Stimulated activated CD4-positive, alpha-beta T cell treated with anti-CD3 and anti-CD28 coated beads, Interleukin-2, amount 100 ng/mL, for 4 hours (primary cell): ENCODE results near the gene SYNE3.

Experiments
- DNase-seq: peaks from one replicate; pipeline ENCODE4 v3.0.0-alpha.2; 2020; ENCODE audit warnings: low read depth

The SYNE3 gene

DNA sequence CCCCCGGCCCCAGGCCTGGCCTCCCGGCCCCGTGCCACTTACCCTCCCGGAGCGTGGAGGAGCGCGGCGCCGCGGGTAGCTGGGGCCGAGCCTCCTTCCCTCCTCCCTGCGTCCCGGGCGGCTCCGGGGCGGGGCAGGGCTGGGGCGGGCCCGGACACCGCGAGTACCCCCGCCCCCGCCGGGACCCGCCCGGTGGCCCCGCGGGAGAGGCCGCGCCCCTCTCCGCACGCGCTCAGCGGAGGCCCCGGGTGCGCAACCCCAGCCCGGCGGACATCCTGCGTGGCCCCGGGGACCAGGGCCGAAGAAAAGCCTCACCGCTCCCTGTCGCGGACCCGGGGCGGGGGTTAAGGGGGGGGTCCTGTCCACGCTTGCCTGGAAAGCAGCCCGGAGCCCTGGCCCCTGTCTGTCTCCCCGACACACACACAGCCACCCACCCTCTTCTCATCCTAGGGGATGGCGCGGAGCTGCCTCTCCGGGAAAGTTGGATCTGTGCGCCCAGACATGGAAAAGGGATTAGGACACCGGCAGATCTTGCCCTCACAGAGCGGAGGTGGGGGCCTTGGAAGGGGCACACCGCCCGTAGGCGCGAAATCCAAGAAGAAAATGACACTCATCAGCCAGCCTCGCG is at the start of gene SYNE3:
Gene SYNE3 (minus strand): TSS at position 97 of the 628 bp plus-strand sequence. CDS start 40,829 bp downstream, outside the sequence.
- DNase-seq, result no peak

DNA sequence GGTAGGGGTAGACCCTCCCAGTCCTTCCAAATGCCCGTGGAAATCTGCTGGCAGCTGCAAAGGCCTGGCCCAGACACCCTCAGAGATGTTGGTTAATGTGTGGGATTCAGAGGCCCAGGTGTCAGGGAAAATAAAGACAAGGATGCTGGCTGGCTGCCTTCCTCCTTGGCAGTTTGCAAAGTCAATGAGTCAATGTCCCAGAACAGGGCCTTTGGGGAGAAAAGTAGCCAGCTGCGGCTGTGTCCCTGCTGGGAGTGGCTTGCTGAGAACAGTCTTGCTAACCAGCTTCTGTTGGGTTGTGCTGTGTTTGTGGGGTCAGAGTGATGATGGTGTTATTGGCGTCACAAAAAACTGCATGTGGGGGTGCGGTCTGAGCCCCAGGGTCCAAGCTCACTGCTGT is 47.6 kb upstream of the SYNE3 start:
- DNase-seq, result no peak

- no peak for DNase-seq
These were observed 46.6 kb upstream of the SYNE3 start for GRCh38 chr14:95562892-95563685.

DNA sequence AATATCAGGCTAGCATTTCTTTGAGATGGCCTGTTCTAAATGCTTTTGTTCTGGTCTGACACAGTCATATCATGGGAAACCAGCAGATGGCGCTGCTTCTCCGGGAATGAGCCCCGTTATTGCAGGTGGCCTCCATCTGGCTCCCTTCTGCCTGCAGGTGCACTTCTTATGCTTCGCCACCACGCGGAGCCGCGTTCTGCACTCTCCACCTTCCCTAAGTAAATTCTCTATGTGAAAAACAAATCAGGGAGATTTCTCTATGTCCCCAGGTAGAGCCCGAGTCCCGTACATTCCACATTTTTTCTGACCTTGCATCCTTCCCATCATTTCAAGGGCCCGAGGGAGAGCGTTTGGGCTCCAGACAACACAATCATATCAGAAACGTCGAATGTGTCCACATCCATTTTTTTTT is 44.6 kb upstream of the SYNE3 start:
- peak; percentile 79 for DNase-seq

DNA sequence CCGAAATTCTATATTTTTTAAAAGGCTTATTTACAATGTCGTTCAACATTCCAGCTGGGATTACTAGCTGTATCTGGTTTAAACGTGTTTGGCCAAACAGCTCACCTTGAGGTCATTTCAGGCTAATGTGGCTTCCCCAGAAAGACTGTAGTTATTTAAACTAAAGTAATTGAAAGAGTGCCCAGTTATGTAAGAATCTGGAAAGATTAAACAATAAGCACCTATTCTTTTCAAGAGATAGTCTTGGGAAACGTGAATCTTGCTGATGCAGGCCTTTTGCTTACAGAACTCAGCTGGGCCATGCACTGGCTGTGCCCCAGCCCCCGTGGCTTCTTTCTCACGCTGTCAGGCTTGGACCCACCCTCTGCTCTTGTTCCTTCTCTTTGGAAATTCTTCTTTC is 42.8 kb upstream of the SYNE3 start:
- no peak for DNase-seq

DNA sequence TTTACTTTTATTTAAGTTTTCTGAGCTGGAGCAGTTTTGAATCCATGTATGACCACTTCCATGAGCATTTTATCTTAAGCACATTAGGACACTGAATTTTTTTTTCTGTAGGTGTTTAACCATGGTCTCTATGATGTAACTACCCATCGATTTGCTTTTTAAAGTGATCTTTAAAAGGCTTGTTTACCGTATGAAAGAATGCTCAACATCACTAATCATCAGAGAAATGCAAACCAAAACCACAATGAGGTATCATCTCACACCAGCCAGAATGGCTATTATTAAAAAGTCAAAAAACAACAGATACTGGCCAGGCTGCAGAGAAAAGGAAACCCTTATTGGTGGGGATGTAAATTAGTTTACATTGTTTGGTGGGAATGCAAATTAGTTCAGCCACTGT is 41.4 kb upstream of the SYNE3 start:
- DNase-seq, result no peak

DNA sequence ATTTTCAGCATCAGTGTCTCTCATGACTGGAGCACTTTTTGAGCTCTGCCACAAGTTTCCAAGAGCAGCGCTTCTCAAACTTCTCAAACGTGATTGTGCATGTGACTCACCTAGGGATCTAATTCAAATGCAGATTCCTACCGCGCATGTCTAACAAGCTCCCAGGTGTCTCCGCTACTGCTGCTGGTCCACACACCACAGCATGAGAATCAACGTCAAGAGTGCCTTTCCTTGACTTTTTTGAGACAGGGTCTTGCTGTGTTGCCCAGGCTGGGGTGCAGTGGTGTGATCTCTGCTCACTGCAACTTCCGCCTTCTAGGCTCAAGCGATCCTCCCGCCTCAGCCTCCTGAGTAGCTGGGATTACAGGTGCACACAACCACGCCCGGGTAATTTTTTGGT is 40.8 kb upstream of the SYNE3 start:
- no peak for DNase-seq

- no peak for DNase-seq
These were observed 38.6 kb upstream of the SYNE3 start for GRCh38 chr14:95555053-95555452.

GRCh38 chr14:95553141-95553540 is 36.7 kb upstream of the SYNE3 start:
- DNase-seq, result no peak

DNA sequence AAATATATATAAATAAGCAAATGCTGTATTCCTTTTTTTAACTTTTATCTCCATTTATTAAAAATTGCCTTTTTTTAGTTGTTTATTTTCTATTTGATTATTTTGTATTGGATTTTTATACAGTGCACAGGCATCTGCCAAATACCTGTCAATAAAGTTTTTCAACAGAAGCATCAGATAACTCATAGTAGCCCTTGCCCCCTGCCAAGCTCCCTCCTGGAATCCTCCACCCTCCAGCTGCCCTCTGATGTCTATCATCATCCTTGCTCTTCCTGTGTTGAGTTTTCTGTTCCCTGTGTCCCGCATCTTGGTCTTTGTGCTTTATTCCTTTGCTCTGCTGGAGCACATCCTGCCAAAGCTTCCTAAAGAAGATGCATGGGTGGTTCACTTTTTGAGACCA is 35.0 kb upstream of the SYNE3 start:
- DNase-seq, result no peak

- no peak for DNase-seq
These were observed 33.5 kb upstream of the SYNE3 start for GRCh38 chr14:95549656-95550585.

GRCh38 chr14:95548328-95548929 is 32.0 kb upstream of the SYNE3 start:
- DNase-seq, result no peak

GRCh38 chr14:95547626-95548327 is 31.3 kb upstream of the SYNE3 start:
- no peak for DNase-seq

GRCh38 chr14:95547272-95547625 is 30.8 kb upstream of the SYNE3 start:
- DNase-seq, result no peak

GRCh38 chr14:95545515-95546168 is 29.2 kb upstream of the SYNE3 start:
- DNase-seq, result no peak

- DNase-seq, result no peak
These were observed 28.1 kb upstream of the SYNE3 start for GRCh38 chr14:95544588-95544987.

DNA sequence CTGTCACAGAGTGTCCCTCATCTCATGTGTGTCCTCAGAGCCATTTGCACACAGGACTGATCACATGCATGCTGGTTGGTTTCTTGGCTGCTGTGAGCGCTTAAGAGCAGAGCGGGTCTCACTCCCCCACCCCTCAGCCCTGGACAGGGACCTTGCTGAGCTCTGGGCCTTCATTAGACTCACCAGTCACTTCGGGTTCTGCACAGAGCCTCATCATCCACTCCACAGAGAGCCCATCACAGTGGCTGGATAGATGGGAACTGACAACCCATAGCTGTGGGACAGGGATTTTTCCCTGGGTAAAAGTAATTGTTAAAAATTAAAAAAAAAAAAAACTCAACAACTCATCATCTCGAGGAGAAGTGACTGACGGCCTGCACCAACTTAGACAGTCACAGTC is 26.6 kb upstream of the SYNE3 start:
- no peak for DNase-seq

- no peak for DNase-seq
These were observed 25.8 kb upstream of the SYNE3 start for GRCh38 chr14:95541932-95542930.

DNA sequence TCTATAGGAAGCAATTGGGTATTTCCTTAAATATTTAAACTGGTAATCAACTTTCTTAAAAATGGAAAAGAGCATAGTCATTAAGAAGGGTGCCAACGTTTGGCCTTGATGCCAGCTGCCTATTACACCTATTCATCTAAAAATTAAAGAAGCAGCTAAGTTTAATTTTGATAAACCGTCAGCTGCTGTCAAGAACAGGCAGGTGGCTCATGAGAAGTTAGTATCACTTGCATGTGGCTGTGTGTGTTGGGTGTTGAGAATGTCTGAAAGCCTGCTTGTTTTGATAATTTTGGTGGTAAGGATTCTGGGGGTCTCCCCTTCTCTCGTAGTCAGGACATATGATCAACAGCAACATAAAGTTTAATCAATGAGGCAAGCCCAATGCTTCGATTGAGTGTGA is 24.9 kb upstream of the SYNE3 start:
- no peak for DNase-seq
